T follicular helper cell (primary cell): Measurements from ENCODE around the gene HNRNPA2B1.
"Not testable (repeated sequence)": the region's sequence is repeated elsewhere in the genome, so short reads cannot be mapped to it uniquely, and the experiment has no call there.

Experiments
- DNase-seq: peaks from one replicate; pipeline ENCODE4 v3.0.0-alpha.2; 2020; ENCODE audit warnings: low read depth

Gene HNRNPA2B1

GRCh38 chr7:26185131-26185843 is 15.3 kb downstream of the HNRNPA2B1 start:
- DNase-seq: no peak

- not testable (repeated sequence) for DNase-seq
Observed at GRCh38 chr7:26184281-26185101, 16.1 kb downstream of the HNRNPA2B1 start.

GRCh38 chr7:26183545-26184280 is 16.8 kb downstream of the HNRNPA2B1 start:
- DNase-seq: no peak

- DNase-seq: no peak
Observed at GRCh38 chr7:26182706-26183105, 17.8 kb downstream of the HNRNPA2B1 start.

GRCh38 chr7:26182283-26182682 is 18.3 kb downstream of the HNRNPA2B1 start:
- DNase-seq: no peak

- no peak for DNase-seq
Observed at GRCh38 chr7:26181474-26182227, 18.9 kb downstream of the HNRNPA2B1 start.

- DNase-seq: no peak
Observed at GRCh38 chr7:26180792-26181198, 19.8 kb downstream of the HNRNPA2B1 start.

- no peak for DNase-seq
Observed at GRCh38 chr7:26179826-26180497, 20.6 kb downstream of the HNRNPA2B1 start.

- no peak for DNase-seq
Observed at GRCh38 chr7:26179422-26179821, 21.1 kb downstream of the HNRNPA2B1 start.

GRCh38 chr7:26178272-26178960 is 22.1 kb downstream of the HNRNPA2B1 start:
- no peak for DNase-seq

GRCh38 chr7:26177269-26177668 is 23.3 kb downstream of the HNRNPA2B1 start:
- not testable (repeated sequence) for DNase-seq

- not testable (repeated sequence) for DNase-seq
Observed at GRCh38 chr7:26176696-26177095, 23.9 kb downstream of the HNRNPA2B1 start.

- not testable (repeated sequence) for DNase-seq
Observed at GRCh38 chr7:26175903-26176302, 24.6 kb downstream of the HNRNPA2B1 start.

- DNase-seq: no peak
Observed at GRCh38 chr7:26172048-26172447, 28.5 kb downstream of the HNRNPA2B1 start.

- no peak for DNase-seq
Observed at GRCh38 chr7:26171601-26172000, 28.9 kb downstream of the HNRNPA2B1 start.

- no peak for DNase-seq
Observed at GRCh38 chr7:26170663-26171062, 29.9 kb downstream of the HNRNPA2B1 start.

GRCh38 chr7:26169271-26169670 is 31.3 kb downstream of the HNRNPA2B1 start:
- no peak for DNase-seq

- DNase-seq: no peak
Observed at GRCh38 chr7:26168458-26169023, 32.0 kb downstream of the HNRNPA2B1 start.

GRCh38 chr7:26167303-26167934 is 33.1 kb downstream of the HNRNPA2B1 start:
- DNase-seq: no peak
